ENCODE data around the gene SCNN1B.

The SCNN1B gene

DNA sequence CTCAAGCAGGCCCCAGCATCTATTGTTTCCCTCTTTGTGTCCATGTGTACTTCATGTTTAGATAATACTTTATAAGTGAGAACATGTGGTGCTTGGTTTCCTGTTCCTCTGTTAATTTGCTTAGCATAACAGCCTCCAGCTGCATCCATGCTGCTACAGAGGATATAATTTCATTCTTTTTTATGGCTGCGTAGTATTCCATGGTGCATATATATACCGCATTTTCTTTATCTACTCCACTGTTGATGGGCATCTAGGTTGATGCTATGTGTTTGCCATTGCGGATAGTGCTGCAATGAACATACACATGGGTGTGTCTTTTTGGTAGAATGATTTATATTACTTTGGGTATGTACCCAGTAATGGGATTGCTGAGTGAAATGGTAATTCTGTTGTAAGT, 31.4 kb upstream of the SCNN1B start:
- Histone ChIP-seq H3K27ac (ENCODE audit: low read depth, low read length) (no peak overlapping the region), H3K36me3 (ENCODE audit: control insufficient read depth, insufficient read depth, low read length) (no peaks in the 10 kb centered on the region), H3K9ac (ENCODE audit: low read depth, low read length) (no peak overlapping the region), H3K4me1 (ENCODE audit: control insufficient read depth, insufficient read depth, low read length) (no peaks in the 10 kb centered on the region), H3K9me3 (ENCODE audit: control insufficient read depth, insufficient read depth, low read length) (no peaks in the 10 kb centered on the region), H3K27me3 (ENCODE audit: control insufficient read depth, insufficient read depth, low read length) (no peaks in the 10 kb centered on the region), H3K4me3 (ENCODE audit: low read depth, low read length) (no peak overlapping the region)

DNA sequence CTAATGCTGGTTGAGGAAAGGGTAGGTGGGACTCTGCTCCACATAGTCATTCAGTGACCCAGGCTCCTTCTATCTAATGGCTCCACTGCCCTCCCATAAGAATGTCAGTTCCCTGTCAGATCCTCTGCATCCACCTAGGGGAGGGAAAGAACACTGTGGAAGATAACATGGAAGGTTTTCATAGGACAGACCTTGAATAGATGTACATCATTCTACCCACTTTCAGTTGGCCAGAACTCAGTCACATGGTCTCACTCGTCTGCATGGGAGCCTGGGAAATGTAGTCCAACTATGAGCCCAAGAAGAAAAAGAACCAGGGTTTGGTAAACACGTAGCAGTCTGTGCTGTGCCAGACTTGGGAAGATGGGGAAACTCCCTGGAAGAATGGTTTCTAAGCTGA, 27.1 kb upstream of the SCNN1B start:
- Histone ChIP-seq H3K27ac (ENCODE audit: low read depth, low read length) (no peak overlapping the region), H3K27me3 (ENCODE audit: control insufficient read depth, insufficient read depth, low read length) (no peaks in the 10 kb centered on the region), H3K4me3 (ENCODE audit: low read depth, low read length) (no peak overlapping the region), H3K36me3 (ENCODE audit: control insufficient read depth, insufficient read depth, low read length) (no peaks in the 10 kb centered on the region), H3K4me1 (ENCODE audit: control insufficient read depth, insufficient read depth, low read length) (peaks cover 6% of the 10 kb centered on the region), H3K9me3 (ENCODE audit: control insufficient read depth, insufficient read depth, low read length) (no peaks in the 10 kb centered on the region), H3K9ac (ENCODE audit: low read depth, low read length) (no peak overlapping the region)

DNA sequence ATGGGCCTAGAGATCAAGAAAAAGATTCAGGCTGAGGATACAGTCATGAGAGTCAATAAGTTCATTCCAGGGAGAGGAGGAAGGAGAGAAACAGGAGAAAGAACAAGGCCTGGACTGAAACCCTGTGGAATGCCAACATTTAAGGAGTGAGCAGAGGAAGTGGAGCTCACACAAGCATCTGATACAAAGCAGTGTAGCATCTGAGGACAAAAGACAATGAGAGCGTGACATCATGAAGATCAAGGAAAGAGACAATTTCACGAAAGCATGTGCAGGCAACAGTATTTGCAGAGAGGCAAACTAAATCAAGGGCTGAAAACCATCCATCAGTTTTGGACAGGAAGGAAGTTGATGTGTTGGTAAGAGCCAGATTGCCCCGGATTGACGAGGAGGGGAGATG, 25.3 kb upstream of the SCNN1B start:
- H3K27ac ChIP-seq (ENCODE audit: low read depth, low read length) = no peak overlapping the region
- H3K4me3 ChIP-seq (ENCODE audit: low read depth, low read length) = no peak overlapping the region
- peaks cover 9% of the 10 kb centered on the region for H3K4me1 ChIP-seq (ENCODE audit: control insufficient read depth, insufficient read depth, low read length)
- H3K27me3 ChIP-seq (ENCODE audit: control insufficient read depth, insufficient read depth, low read length) = no peaks in the 10 kb centered on the region
- no peak overlapping the region for H3K9ac ChIP-seq (ENCODE audit: low read depth, low read length)
- no peaks in the 10 kb centered on the region for H3K9me3 ChIP-seq (ENCODE audit: control insufficient read depth, insufficient read depth, low read length)
- no peaks in the 10 kb centered on the region for H3K36me3 ChIP-seq (ENCODE audit: control insufficient read depth, insufficient read depth, low read length)

DNA sequence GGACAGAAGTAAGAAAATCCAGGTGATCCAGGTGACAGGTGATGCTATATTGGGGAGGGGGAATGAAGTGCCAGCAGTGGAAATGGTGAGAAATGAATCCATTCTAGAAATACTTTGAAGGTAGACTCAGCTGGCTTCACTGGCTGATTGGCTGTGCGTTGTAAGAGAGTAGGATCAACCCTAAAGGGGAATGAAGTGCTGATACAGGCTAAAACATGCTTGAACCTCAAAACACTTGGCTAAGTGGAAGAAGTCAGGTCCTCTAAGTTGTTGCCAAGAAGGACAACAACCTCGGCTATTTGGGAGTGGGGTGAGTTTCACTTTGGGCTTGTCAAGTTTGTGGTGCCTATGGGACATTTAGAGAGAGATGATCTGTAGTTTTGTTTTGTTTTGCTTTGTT, 24.1 kb upstream of the SCNN1B start:
- peaks cover 9% of the 10 kb centered on the region for H3K4me1 ChIP-seq (ENCODE audit: control insufficient read depth, insufficient read depth, low read length)
- no peak overlapping the region for H3K9ac ChIP-seq (ENCODE audit: low read depth, low read length)
- H3K27ac ChIP-seq (ENCODE audit: low read depth, low read length) = no peak overlapping the region

DNA sequence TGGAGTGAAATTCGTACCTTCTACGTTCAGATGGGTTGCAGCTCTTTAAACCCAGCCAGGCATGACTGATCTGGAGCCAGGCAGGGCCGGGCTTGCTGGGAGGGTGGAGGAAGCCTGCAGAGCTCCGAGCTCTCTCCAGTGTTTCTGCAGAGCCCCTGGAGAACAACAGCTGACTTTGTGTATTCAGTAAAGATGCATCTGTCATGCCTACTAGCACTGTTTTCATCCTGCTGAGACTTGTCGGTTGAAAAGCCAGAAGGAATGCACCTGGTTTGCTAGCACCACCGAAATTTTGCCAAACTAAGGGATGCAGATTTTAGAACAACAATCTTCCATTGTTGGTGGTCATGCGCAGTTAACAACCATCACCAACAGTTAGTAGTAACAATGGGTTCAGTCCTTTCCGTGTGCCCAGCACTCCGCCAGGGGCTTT, 22.4 kb upstream of the SCNN1B start:
- Histone ChIP-seq H3K9me3 (ENCODE audit: control insufficient read depth, insufficient read depth, low read length) (no peaks in the 10 kb centered on the region), H3K36me3 (ENCODE audit: control insufficient read depth, insufficient read depth, low read length) (no peaks in the 10 kb centered on the region), H3K4me1 (ENCODE audit: control insufficient read depth, insufficient read depth, low read length) (peaks cover 9% of the 10 kb centered on the region), H3K27ac (ENCODE audit: low read depth, low read length) (peak overlapping the region; percentile 66), H3K27me3 (ENCODE audit: control insufficient read depth, insufficient read depth, low read length) (no peaks in the 10 kb centered on the region), H3K4me3 (ENCODE audit: low read depth, low read length) (peak overlapping the region; percentile 6; the same call in 1 of the 2 replicates), H3K9ac (ENCODE audit: low read depth, low read length) (no peak overlapping the region)

More for the DNA sequence above, 24.1 kb upstream of the SCNN1B start:
- H3K9me3 ChIP-seq (ENCODE audit: control insufficient read depth, insufficient read depth, low read length) = no peaks in the 10 kb centered on the region
- no peaks in the 10 kb centered on the region for H3K27me3 ChIP-seq (ENCODE audit: control insufficient read depth, insufficient read depth, low read length)
- H3K36me3 ChIP-seq (ENCODE audit: control insufficient read depth, insufficient read depth, low read length) = no peaks in the 10 kb centered on the region
- no peak overlapping the region for H3K4me3 ChIP-seq (ENCODE audit: low read depth, low read length)

DNA sequence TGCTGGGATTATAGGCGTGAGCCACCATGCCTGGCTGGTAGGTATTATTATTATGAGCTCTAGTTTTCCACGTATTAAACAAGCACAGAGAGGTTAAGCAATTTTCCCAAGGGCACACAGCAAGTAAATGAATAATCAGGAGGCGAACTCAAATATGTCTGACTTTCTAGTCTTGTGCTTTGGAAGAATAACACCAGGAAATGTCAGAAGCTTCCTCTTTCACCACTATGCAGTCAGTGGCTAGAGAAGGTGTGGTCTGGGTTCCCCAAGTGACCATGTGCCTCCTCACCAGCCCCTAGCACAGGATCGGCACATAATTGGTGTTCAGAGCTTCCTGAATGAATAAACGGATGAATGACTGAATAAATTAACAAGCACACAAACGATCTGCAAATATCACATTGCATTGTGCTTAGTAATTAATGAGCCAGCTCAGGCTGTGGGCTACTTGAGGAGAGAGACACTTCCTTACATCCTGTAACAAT, 21.6 kb upstream of the SCNN1B start:
- Histone ChIP-seq H3K4me1 (ENCODE audit: control insufficient read depth, insufficient read depth, low read length) (peaks cover 9% of the 10 kb centered on the region), H3K36me3 (ENCODE audit: control insufficient read depth, insufficient read depth, low read length) (no peaks in the 10 kb centered on the region), H3K4me3 (ENCODE audit: low read depth, low read length) (no peak overlapping the region), H3K27me3 (ENCODE audit: control insufficient read depth, insufficient read depth, low read length) (no peaks in the 10 kb centered on the region), H3K9me3 (ENCODE audit: control insufficient read depth, insufficient read depth, low read length) (no peaks in the 10 kb centered on the region), H3K9ac (ENCODE audit: low read depth, low read length) (no peak overlapping the region), H3K27ac (ENCODE audit: low read depth, low read length) (no peak overlapping the region)

DNA sequence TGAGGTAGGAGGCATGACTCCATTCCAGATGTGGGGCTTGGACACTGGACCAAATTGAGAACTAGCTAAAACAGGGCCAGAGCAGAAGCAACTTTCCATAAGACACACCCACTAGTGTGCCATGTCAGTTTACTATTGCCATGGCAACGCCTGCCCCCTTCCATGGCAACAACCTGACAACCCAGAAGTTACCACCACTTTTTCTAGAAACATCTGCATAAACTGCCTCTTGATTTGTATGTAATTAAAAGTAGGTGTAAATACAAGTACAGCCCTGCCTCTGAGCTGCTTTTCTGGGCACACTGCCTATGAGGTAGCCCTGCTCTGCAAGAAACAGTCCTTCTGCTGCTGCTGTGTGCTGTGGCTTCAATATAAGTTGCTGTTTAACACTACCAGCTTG, 19.5 kb upstream of the SCNN1B start:
- Histone ChIP-seq H3K4me1 (ENCODE audit: control insufficient read depth, insufficient read depth, low read length) (peaks cover 9% of the 10 kb centered on the region), H3K27ac (ENCODE audit: low read depth, low read length) (no peak overlapping the region), H3K27me3 (ENCODE audit: control insufficient read depth, insufficient read depth, low read length) (no peaks in the 10 kb centered on the region), H3K9ac (ENCODE audit: low read depth, low read length) (no peak overlapping the region), H3K9me3 (ENCODE audit: control insufficient read depth, insufficient read depth, low read length) (no peaks in the 10 kb centered on the region), H3K36me3 (ENCODE audit: control insufficient read depth, insufficient read depth, low read length) (no peaks in the 10 kb centered on the region), H3K4me3 (ENCODE audit: low read depth, low read length) (no peak overlapping the region)

DNA sequence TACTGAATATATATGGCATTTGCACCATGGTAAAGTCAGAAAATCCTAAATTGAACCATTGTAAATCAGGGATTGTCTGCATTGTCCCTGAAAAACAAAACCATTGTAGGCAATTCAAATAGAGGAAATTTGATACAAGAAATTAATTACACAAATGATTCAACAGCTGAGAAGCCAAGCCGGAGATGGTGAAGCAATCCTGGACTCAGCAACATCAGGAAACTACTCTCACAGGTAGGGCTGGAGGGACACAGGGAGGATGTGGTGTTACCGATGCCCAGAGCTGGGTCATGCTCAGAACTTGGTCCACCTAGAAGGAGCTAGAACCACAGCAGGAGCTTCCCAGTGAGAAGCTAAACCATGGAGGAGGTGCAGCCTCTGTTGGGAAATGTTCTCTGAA, 18.5 kb upstream of the SCNN1B start:
- no peak overlapping the region for H3K27ac ChIP-seq (ENCODE audit: low read depth, low read length)
- no peak overlapping the region for H3K9ac ChIP-seq (ENCODE audit: low read depth, low read length)
- no peak overlapping the region for H3K4me3 ChIP-seq (ENCODE audit: low read depth, low read length)
- no peaks in the 10 kb centered on the region for H3K9me3 ChIP-seq (ENCODE audit: control insufficient read depth, insufficient read depth, low read length)
- H3K36me3 ChIP-seq (ENCODE audit: control insufficient read depth, insufficient read depth, low read length) = no peaks in the 10 kb centered on the region
- H3K4me1 ChIP-seq (ENCODE audit: control insufficient read depth, insufficient read depth, low read length) = peaks cover 9% of the 10 kb centered on the region
- no peaks in the 10 kb centered on the region for H3K27me3 ChIP-seq (ENCODE audit: control insufficient read depth, insufficient read depth, low read length)

DNA sequence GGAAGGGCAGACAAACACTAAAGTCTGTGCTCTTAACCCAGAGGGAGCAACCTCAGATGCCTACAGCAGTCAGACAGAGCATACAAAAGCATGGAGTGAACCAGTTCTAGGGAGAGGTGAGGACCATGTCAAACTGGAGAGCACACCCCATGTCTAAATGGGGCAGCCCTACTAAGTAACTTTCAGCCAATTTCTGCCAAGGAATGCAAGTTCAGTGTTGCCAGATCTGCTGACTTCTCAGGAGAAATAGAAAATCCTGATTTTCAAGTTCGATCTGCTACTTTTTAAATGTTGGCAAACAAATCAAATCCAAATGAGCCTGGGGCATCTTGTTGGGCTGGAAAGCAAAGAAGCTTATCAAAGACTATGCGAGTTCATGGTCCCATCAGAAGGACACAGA, 17.5 kb upstream of the SCNN1B start:
- no peak overlapping the region for H3K9ac ChIP-seq (ENCODE audit: low read depth, low read length)
- no peak overlapping the region for H3K27ac ChIP-seq (ENCODE audit: low read depth, low read length)

DNA sequence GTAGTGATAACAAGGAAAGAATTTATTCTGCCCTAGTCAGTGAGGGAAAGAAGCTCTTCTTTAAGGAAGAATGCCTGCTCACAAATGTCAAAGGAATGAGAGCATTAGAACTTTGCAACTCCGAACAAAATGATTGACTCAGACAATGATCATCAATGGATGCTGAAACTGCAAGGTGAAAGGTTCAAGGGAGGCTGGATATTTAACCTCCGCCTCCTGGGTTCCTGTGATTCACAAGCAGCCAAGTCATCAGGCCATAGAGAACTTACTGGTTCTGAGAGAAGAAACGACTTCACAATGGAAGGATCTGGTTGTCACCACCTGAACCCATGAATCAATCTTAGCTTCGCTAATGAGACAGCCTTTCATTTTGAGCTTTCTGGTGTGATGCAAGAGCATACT, 16.0 kb upstream of the SCNN1B start:
- Histone ChIP-seq H3K27me3 (ENCODE audit: control insufficient read depth, insufficient read depth, low read length) (no peaks in the 10 kb centered on the region), H3K4me1 (ENCODE audit: control insufficient read depth, insufficient read depth, low read length) (no peaks in the 10 kb centered on the region), H3K9me3 (ENCODE audit: control insufficient read depth, insufficient read depth, low read length) (no peaks in the 10 kb centered on the region), H3K36me3 (ENCODE audit: control insufficient read depth, insufficient read depth, low read length) (no peaks in the 10 kb centered on the region), H3K27ac (ENCODE audit: low read depth, low read length) (no peak overlapping the region), H3K9ac (ENCODE audit: low read depth, low read length) (no peak overlapping the region), H3K4me3 (ENCODE audit: low read depth, low read length) (no peak overlapping the region)

More for the DNA sequence above, 17.5 kb upstream of the SCNN1B start:
- Histone ChIP-seq H3K4me3 (ENCODE audit: low read depth, low read length) (no peak overlapping the region), H3K9me3 (ENCODE audit: control insufficient read depth, insufficient read depth, low read length) (no peaks in the 10 kb centered on the region), H3K27me3 (ENCODE audit: control insufficient read depth, insufficient read depth, low read length) (no peaks in the 10 kb centered on the region), H3K36me3 (ENCODE audit: control insufficient read depth, insufficient read depth, low read length) (no peaks in the 10 kb centered on the region), H3K4me1 (ENCODE audit: control insufficient read depth, insufficient read depth, low read length) (peaks cover 5% of the 10 kb centered on the region)

DNA sequence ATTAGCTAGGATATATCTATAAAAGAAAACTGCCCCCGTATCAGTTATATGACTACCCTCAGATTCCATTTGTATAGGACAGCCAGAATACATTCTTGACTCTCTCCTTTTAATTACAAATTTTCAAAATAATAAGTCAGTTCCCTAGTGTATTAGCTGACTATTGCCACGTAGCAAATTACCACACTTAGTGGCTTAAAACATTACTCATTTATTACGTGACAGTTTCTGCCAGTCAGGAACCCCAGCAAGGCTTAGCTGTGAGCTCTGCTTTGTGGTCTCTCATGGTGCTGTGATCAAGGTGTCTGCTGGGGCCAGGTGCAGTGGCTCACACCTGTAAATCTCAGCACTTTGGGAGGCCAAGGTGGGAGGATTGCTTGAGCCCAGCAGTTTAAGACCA, 13.9 kb upstream of the SCNN1B start:
- H3K36me3 ChIP-seq (ENCODE audit: control insufficient read depth, insufficient read depth, low read length) = no peaks in the 10 kb centered on the region
- no peaks in the 10 kb centered on the region for H3K9me3 ChIP-seq (ENCODE audit: control insufficient read depth, insufficient read depth, low read length)
- no peaks in the 10 kb centered on the region for H3K27me3 ChIP-seq (ENCODE audit: control insufficient read depth, insufficient read depth, low read length)
- H3K9ac ChIP-seq (ENCODE audit: low read depth, low read length) = no peak overlapping the region
- H3K4me3 ChIP-seq (ENCODE audit: low read depth, low read length) = no peak overlapping the region
- H3K27ac ChIP-seq (ENCODE audit: low read depth, low read length) = no peak overlapping the region
- H3K4me1 ChIP-seq (ENCODE audit: control insufficient read depth, insufficient read depth, low read length) = no peaks in the 10 kb centered on the region

Measured in HUES48 (cell line).